Mucosa of descending colon (tissue), 3 donors: ENCODE results near the gene ACHE. TPM values are rescaled to one million over a fixed set of nuclear protein-coding genes. Genes with fewer than 3 reads are reported as not detected.
"Not testable (repeated sequence)": the region's sequence is repeated elsewhere in the genome, so short reads cannot be mapped to it uniquely, and the experiment has no call there.

Experiments used
- ATAC-seq: fragments of 200-7000 bp; cut with Tn5 transposase; one replicate; pipeline ENCODE4 v1.9.1; 2020; ENCODE audit warnings: mild to moderate bottlenecking, moderate library complexity
- DNase-seq, 3 donors: peaks; one replicate each; pipeline ENCODE4 v3.0.0-alpha.2; 2020
- H3K36me3 ChIP-seq: fragments of 200-600 bp; one replicate; pipeline ENCODE4 v1.8.0; 2021; ENCODE audit warnings: low read depth, mild to moderate bottlenecking
- H3K4me1 ChIP-seq: fragments of 200-600 bp; one replicate; pipeline ENCODE4 v1.8.0; 2021; ENCODE audit warnings: low read depth, mild to moderate bottlenecking
- H3K4me3 ChIP-seq: fragments of 200-600 bp; one replicate; pipeline ENCODE4 v1.8.0; 2021; ENCODE audit warnings: mild to moderate bottlenecking
- H3K9me3 ChIP-seq: fragments of 200-600 bp; one replicate; pipeline ENCODE4 v1.8.0; 2021; ENCODE audit warnings: mild to moderate bottlenecking
- CTCF ChIP-seq: fragments of 200-600 bp; IDR thresholded peaks from one replicate; pipeline ENCODE4 v1.8.0; 2022; ENCODE audit warnings: antibody characterized with exemption, mild to moderate bottlenecking
- intact Hi-C, 2 donors: fragments of 100-400 bp; cut with DNase I in 1 of 2; cut with micrococcal nuclease in 1 of 2; formaldehyde crosslinking; loops; one replicate each; pipeline versions ENCODE4 v1.11.0 to v1.11.1; 2022; cut with DNase I, micrococcal nuclease
- long read RNA-seq, 2 donors: library from polyadenylated mRNA; unstranded; transcript quantifications; one replicate each; pipeline ENCODE4 v2.0.0, GENCODE V29; 2019 to 2021
- total RNA-seq, 3 donors: library from RNA; stranded (reverse); fragmentation: NEBNext Ultra II Directional in 2 of 3; extraction: Animal tissue kit (Norgen Biotek cat#: 25700) in 2 of 3; gene quantifications; one replicate each; pipeline versions ENCODE4 v1.2.1 to v1.2.4, GENCODE V29; 2021 to 2023
- donor health status: DM: no; HTN: no; CAD: no; lungs with moderate emphysema.
- donor health status: DM: no; HTN: no; CAD: no.
- donor health status: DM: no; HTN: yes; CAD: no.

Gene ACHE
- 10 to 100 TPM; 16.2 to 41.4 (median 20.9) TPM for total RNA-seq
- long read RNA-seq, donor 1, transcript ACHE-201 (5 exons, 2,168 nt): major isoform, 16 of 39 reads
- long read RNA-seq, donor 1, partial matches to known transcripts: 7 of 39 reads
- long read RNA-seq, donor 1, other reads (novel, unspliced or antisense): 12 of 39 reads
- long read RNA-seq, donor 2, transcript ACHE-202 (5 exons, 2,956 nt): major isoform, 9 of 18 reads
- long read RNA-seq, donor 2, partial matches to known transcripts: 3 of 18 reads
- long read RNA-seq, donor 2, other reads (novel, unspliced or antisense): 2 of 18 reads

DNA sequence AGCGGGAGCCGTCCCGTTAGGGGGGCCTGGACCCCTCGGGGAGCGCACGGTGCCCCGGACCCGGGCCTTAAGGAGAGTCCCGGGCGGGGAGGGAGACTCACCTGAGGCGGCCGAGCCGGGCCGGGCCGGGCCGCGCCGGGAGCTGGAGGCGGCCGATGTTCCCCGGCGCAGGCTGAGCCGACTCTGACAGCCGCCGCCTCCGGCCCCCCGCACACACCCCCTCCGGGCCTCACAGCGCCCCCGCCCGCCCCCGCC, at the start of gene ACHE:
TSS of gene ACHE (minus strand) at position 188 of the 255 bp plus-strand sequence. CDS start 1,656 bp downstream, outside the sequence.
- H3K36me3 ChIP-seq: no peaks in the 10 kb centered on the region
- H3K4me3 ChIP-seq: no peak within 1 kb of the TSS
- no peak for TF ChIP-seq CTCF
- no peaks in the 10 kb centered on the region for H3K9me3 ChIP-seq
- ATAC-seq (peak; percentile 37), DNase-seq (no peak)
- peaks cover 39% of the 10 kb centered on the region for H3K4me1 ChIP-seq
- intact Hi-C loops: loop anchor here (5.0 kb wide), 2 partner anchors 72 to 162 kb away; partner anchors contain the start of gene MUC12 (in 1 of the 2)

GRCh38 chr7:100944138-100944537, 48.5 kb upstream of the ACHE start:
- Histone ChIP-seq H3K4me1 (peaks cover 5% of the 10 kb centered on the region), H3K9me3 (peaks cover 3% of the 10 kb centered on the region), H3K4me3 (no peak overlapping the region), H3K36me3 (no peaks in the 10 kb centered on the region)
- ATAC-seq (no peak), DNase-seq (no peak)
- intact Hi-C loops: no loop called here
- no peak for TF ChIP-seq CTCF

DNA sequence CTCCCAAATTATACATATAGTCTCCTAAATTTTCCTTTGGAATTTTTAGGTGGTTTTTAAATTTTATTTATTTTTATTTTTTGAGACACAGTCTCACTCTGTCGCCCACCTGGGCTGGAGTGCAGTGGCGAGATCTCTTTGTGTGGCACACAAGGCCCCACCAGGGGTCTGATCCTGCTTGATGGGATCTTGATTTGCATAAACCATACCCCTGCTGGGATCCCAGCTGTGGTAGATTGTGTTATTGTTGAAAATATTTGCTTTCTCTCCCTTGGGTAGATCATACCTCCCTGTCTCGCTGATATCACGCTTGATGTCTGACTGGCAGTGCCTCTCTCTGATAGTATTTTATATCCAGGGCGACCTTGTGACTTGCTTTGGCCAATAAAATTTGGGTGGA, 48.0 kb upstream of the ACHE start:
- intact Hi-C loops: no loop called here
- no peaks in the 10 kb centered on the region for H3K36me3 ChIP-seq
- peaks cover 3% of the 10 kb centered on the region for H3K9me3 ChIP-seq
- no peak overlapping the region for H3K4me3 ChIP-seq
- DNase-seq: no peak
- no peak for ATAC-seq
- no peak for TF ChIP-seq CTCF
- H3K4me1 ChIP-seq: peaks cover 5% of the 10 kb centered on the region

GRCh38 chr7:100942045-100942774, 46.5 kb upstream of the ACHE start:
- peaks cover 3% of the 10 kb centered on the region for H3K9me3 ChIP-seq
- peak; percentile 90 for ATAC-seq

GRCh38 chr7:100936167-100936566, 40.5 kb upstream of the ACHE start:
- H3K4me1 ChIP-seq, DNase-seq, H3K4me3 ChIP-seq, intact Hi-C loops, H3K9me3 ChIP-seq, H3K36me3 ChIP-seq, ATAC-seq: not testable (repeated sequence)

More at GRCh38 chr7:100942045-100942774, 46.5 kb upstream of the ACHE start:
- TF ChIP-seq CTCF: no peak
- H3K36me3 ChIP-seq: no peaks in the 10 kb centered on the region
- intact Hi-C loops: no loop called here
- H3K4me1 ChIP-seq: peaks cover 5% of the 10 kb centered on the region
- no peak overlapping the region for H3K4me3 ChIP-seq
- DNase-seq: peak in 1 of 3 donors; percentile 57

DNA sequence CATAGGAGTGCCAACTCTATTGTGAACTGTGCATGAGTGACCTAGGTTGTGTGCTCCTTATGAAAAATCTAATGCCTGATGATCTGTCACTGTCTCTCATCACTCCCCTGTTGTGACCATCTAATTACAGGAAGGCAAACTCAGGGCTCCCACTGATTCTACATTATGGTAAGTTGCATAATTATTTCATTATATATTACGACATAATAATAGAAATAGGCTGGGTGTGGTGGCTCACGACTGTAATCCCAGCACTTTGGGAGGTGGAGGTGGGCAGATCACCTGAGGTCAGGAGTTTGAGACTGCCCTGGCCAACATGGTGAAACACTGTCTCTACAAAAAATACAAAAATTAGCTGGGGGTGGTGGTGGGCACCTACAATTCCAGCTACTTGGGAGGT, 39.7 kb upstream of the ACHE start:
- H3K9me3 ChIP-seq, H3K4me3 ChIP-seq, ATAC-seq, intact Hi-C loops, H3K4me1 ChIP-seq, DNase-seq, H3K36me3 ChIP-seq: not testable (repeated sequence)
